ENCODE measurements around the gene METTL17. TPM values are rescaled to one million over a fixed set of nuclear protein-coding genes. Genes with fewer than 3 reads are reported as not detected.

The METTL17 gene
- total and polyA plus RNA-seq, 2 of the 8 experiments (the other 6 are each of a cell fraction or from before 2014, with no cell fraction given): 73.8 to 138 TPM

DNA sequence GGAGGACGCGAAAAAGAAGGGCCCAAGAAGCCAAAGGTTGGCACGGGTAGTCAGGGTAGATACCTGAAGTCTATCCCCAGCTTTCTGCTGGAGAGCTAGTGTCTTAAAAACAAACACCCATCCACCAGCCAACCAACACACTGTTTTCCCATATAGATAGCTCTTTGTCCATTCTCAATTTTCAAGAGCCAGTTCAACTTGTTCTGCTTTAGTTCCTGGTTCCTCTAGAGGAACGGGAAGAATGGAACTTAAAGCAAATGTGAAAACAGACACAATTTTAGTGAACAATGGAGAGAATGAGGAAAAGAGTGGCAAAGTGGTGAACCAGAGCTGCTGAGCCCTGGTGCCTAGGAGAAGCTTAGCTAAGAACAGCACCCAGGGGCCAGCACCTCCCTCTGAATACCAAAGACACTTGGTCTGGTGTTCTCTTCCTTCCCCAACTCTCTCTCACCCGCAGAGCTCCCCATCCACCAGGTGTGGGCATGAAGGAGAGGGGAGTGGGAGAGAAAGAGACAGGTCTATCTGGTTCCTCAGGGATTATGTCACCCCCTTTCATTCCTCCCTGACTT, 31.3 kb downstream of the METTL17 start:
- Histone ChIP-seq H3K14ac (ENCODE audit: insufficient read length) (no peak overlapping the region), H3K9me3 (ENCODE audit: insufficient read depth in 2 of 2, low read depth in 1 of 2, low read length in 1 of 2) (no peaks in the 10 kb centered on the region), H2BK20ac (ENCODE audit: low read length) (no peak overlapping the region), H3K9ac (replicated peaks in 1 of 4; ENCODE audit: extremely low read depth in 1 of 4, low read depth in 3 of 4, low read length in 3 of 4) (no peak overlapping the region), H3K27me3 (replicated peaks in 1 of 4; ENCODE audit: control insufficient read depth in 3 of 4, extremely low read depth in 1 of 4, insufficient read depth in 3 of 4, low read length in 3 of 4) (peaks cover 2 to 24% (median 20%) of the 10 kb centered on the region in 4 experiments; a peak in 6 of 7 replicates), H3K4me3 (ENCODE audit: extremely low read depth in 1 of 4, insufficient read depth in 2 of 4, low read depth in 3 of 4, low read length in 4 of 4) (no peak overlapping the region), H3K23ac (ENCODE audit: insufficient read length) (no peak overlapping the region), H3K79me1 (ENCODE audit: low read depth, low read length) (no peaks in the 10 kb centered on the region), H3K56ac (replicated peaks; ENCODE audit: insufficient read length, low read depth, low read length) (no peak overlapping the region), H2BK5ac (ENCODE audit: low read depth, low read length) (no peak overlapping the region), H2AK5ac (ENCODE audit: low read depth, low read length) (no peak overlapping the region), H3K79me2 (ENCODE audit: control insufficient read depth in 1 of 2, insufficient read depth in 2 of 2, low read length in 2 of 2) (no peaks in the 10 kb centered on the region), H2BK15ac (ENCODE audit: low read length) (no peak overlapping the region), H4K91ac (replicated peaks; ENCODE audit: insufficient read length, low read length) (no peak overlapping the region), H2BK120ac (replicated peaks; ENCODE audit: low read depth, low read length) (no peak overlapping the region), H2BK12ac (ENCODE audit: low read depth, low read length) (no peak overlapping the region), H2AFZ (ENCODE audit: low read length) (no peak overlapping the region), H3K4me1 (replicated peaks in 1 of 4; ENCODE audit: control insufficient read depth in 3 of 4, insufficient read depth in 4 of 4, low read length in 3 of 4) (peaks cover 0 to 10% (median 7%) of the 10 kb centered on the region in 4 experiments; a peak in 4 of 7 replicates), H4K8ac (ENCODE audit: extremely low read depth, insufficient read depth, low read length) (no peak overlapping the region), H3K23me2 (ENCODE audit: low read depth, low read length) (peaks cover 13% of the 10 kb centered on the region), H4K5ac (ENCODE audit: insufficient read length, low read depth, low read length) (no peak overlapping the region), H3K18ac (ENCODE audit: extremely low read depth, low read length) (no peak overlapping the region), H4K20me1 (replicated peaks in 1 of 2; ENCODE audit: control insufficient read depth in 1 of 2, insufficient read depth in 2 of 2, low read length in 2 of 2) (no peaks in the 10 kb centered on the region), H3K36me3 (ENCODE audit: control insufficient read depth in 2 of 4, insufficient read depth in 4 of 4, low read length in 3 of 4) (peaks cover 0 to 5% (median under 1%) of the 10 kb centered on the region in 4 experiments; a peak in 3 of 8 replicates), H3K27ac (ENCODE audit: low read depth, low read length) (no peak overlapping the region), H3K4me2 (ENCODE audit: insufficient read depth in 1 of 2, low read depth in 2 of 2, low read length in 2 of 2) (no peak overlapping the region), H3K4ac (replicated peaks; ENCODE audit: insufficient read length, low read depth, low read length) (no peak overlapping the region)
- ChIA-PET POLR2A (ENCODE audit: partially characterized antibody) (interaction anchor here (0.9 to 1.2 kb wide), 3 partner anchors 49 to 82 kb away, joined by 3 to 4 read pairs (median 3); partner anchors contain the start of gene ARHGEF40), CTCF (ENCODE audit: partially characterized antibody) (interaction anchor here (0.9 to 16.1 kb wide), 11 partner anchors 12 to 83 kb away, joined by 3 to 371 read pairs (median 5); partner anchors contain the start of genes ARHGEF40 and RNASE7)
- TF ChIP-seq YY1 (IDR thresholded peaks at IDR 0.05; ENCODE audit: low read depth, low read length) (no peak), SRF (IDR thresholded peaks at IDR 0.05; ENCODE audit: low read depth, low read length) (no peak), KDM4A (IDR thresholded peaks at IDR 0.05; ENCODE audit: low read depth, low read length, severe bottlenecking) (no peak), RBBP5 (IDR thresholded peaks at IDR 0.05; ENCODE audit: borderline replicate concordance, low read depth, low read length) (no peak), PHF8 (conservative IDR thresholded peaks at IDR 0.05; ENCODE audit: low read depth, low read length) (no peak), SIX5 (IDR thresholded peaks at IDR 0.05; ENCODE audit: low read depth, low read length) (no peak), MAFK (IDR thresholded peaks at IDR 0.05; ENCODE audit: low read depth, low read length) (no peak), HDAC2 (IDR thresholded peaks at IDR 0.05; ENCODE audit: borderline replicate concordance in 1 of 2, low read depth in 2 of 2, low read length in 2 of 2) (no peak), SP2 (IDR thresholded peaks at IDR 0.05; ENCODE audit: low read length) (no peak)
- TF ChIP-seq, protein P1, sequence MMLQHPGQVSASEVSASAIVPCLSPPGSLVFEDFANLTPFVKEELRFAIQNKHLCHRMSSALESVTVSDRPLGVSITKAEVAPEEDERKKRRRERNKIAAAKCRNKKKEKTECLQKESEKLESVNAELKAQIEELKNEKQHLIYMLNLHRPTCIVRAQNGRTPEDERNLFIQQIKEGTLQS (IDR thresholded peaks at IDR 0.05; ENCODE audit: insufficient read depth, low read depth, low read length): no peak
- FAIRE-seq (no peak), DNase-seq (ENCODE audit: low read depth in 1 of 2, low spot score in 2 of 2) (no peak)
- 91% methylated on average over 5 of the region's 5 CpGs; no CpG with 5 or more reads in 1 of the 2 experiments for WGBS, 2 experiments (ENCODE audit: extremely low coverage in 1 of 2, insufficient coverage in 1 of 2, insufficient read length in 1 of 2, insufficient replicate concordance in 2 of 2, low coverage in 1 of 2, low lambda C conversion rate in 2 of 2, missing lambda C conversion rate in 1 of 2)
